Brain microvascular endothelial cell (primary cell): Measurements from ENCODE around the gene MCRIP1.

Experiments used
- DNase-seq: peaks from one replicate; pipeline ENCODE4 v3.0.0-alpha.2; 2020
- H3K27ac ChIP-seq: fragments of 250-450 bp; sonication (Bioruptor Pico); 2 replicates; pipeline ENCODE4 v1.5.1; 2020; ENCODE audit warnings: mild to moderate bottlenecking, moderate library complexity
- H3K27me3 ChIP-seq: fragments of 250-450 bp; sonication (Bioruptor Pico); replicated peaks from 2 replicates; pipeline ENCODE4 v1.5.1; 2020; ENCODE audit warnings: mild to moderate bottlenecking
- H3K36me3 ChIP-seq: fragments of 250-450 bp; sonication (Bioruptor Pico); replicated peaks from 2 replicates; pipeline ENCODE4 v1.5.1; 2020; ENCODE audit warnings: mild to moderate bottlenecking
- H3K4me3 ChIP-seq: 2 replicates; pipeline ENCODE4 v1.5.1; 2011; ENCODE audit warnings: low read depth, mild to moderate bottlenecking, control low read depth, low read length, moderate library complexity
- in situ Hi-C: cut with HindIII; loops from 2 replicates; pipeline ENCODE4 v1.10.0; 2017; ENCODE audit warnings: low sequenced_read_pairs, low pct_ligation_motif_present
- TF ChIP-seq, protein P1 (sequence below): IDR thresholded peaks from 2 replicates; pipeline ENCODE4 v1.5.1; 2011; ENCODE audit warnings: low read depth, mild to moderate bottlenecking, moderate library complexity, low read length, control low read depth, inconsistent platforms; ENCODE audit errors: missing control alignments

MCRIP1 gene

DNA sequence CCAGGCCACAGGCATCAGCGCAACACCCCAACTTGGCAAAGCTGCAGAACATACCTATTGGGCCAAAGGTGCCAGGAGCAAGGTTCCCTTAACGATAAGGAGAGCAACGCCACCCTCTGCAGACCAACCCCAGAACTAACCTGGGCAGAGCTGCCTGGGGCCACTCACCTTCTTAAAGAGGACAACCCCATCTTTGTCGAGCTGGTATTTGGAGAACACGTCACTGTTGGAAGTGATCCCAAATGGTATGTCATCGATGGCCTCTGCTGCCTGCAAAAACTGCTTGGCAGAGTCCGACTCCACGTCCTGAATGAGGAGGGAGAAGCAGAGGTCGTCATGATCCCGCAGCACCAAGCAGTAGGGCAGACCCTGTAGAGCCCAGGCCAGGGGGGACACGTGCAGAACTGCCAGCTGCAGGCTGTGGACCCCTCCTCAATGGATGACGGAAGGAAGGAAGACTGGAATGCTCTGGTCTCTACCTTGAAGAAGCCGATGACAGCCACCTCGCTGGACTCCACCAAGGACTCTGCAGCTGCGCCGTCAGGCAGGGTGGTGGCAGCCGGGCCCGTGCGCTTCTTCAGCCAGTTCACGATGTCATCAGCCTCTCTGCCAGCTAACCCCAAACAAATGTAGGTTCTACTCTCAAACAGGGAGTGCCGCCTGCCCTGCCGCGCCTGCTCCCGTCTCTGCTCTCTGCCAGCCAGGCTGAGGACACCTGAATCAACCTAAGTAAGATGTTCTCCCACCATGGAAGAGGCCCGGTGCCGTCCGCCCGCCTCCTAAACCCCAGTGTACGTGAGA, 22.1 kb upstream of the MCRIP1 start:
- DNase-seq: no peak
- Histone ChIP-seq H3K27ac (no peak overlapping the region), H3K4me3 (no peak overlapping the region), H3K27me3 (no peaks in the 10 kb centered on the region), H3K36me3 (peaks cover 77% of the 10 kb centered on the region)
- TF ChIP-seq, protein P1, sequence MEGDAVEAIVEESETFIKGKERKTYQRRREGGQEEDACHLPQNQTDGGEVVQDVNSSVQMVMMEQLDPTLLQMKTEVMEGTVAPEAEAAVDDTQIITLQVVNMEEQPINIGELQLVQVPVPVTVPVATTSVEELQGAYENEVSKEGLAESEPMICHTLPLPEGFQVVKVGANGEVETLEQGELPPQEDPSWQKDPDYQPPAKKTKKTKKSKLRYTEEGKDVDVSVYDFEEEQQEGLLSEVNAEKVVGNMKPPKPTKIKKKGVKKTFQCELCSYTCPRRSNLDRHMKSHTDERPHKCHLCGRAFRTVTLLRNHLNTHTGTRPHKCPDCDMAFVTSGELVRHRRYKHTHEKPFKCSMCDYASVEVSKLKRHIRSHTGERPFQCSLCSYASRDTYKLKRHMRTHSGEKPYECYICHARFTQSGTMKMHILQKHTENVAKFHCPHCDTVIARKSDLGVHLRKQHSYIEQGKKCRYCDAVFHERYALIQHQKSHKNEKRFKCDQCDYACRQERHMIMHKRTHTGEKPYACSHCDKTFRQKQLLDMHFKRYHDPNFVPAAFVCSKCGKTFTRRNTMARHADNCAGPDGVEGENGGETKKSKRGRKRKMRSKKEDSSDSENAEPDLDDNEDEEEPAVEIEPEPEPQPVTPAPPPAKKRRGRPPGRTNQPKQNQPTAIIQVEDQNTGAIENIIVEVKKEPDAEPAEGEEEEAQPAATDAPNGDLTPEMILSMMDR: no peak
- in situ Hi-C loops: no loop called here

DNA sequence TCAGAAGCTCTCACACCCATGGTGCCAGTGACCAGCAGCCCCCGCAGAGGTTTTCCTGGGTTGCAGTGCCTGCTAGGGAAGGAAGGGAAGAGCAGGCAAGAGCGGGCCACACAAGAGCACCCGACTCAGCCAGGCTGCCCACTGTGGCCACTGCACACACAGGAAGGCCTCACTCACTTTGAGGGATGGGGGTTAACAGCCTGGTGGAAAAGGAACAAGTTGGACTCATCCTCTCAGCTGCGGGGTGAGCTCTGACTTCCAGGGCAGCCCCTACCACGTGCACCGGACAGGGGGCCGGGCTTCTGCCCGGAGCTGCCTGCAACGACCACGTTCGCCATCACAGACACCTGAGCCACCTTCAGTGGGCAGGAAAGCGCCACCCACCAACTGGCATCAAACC, 19.1 kb upstream of the MCRIP1 start:
- H3K4me3 ChIP-seq: no peak overlapping the region
- in situ Hi-C loops: no loop called here
- peaks cover 79% of the 10 kb centered on the region for H3K36me3 ChIP-seq
- H3K27me3 ChIP-seq: no peaks in the 10 kb centered on the region
- no peak overlapping the region for H3K27ac ChIP-seq
- TF ChIP-seq, protein P1: no peak
- DNase-seq: no peak

DNA sequence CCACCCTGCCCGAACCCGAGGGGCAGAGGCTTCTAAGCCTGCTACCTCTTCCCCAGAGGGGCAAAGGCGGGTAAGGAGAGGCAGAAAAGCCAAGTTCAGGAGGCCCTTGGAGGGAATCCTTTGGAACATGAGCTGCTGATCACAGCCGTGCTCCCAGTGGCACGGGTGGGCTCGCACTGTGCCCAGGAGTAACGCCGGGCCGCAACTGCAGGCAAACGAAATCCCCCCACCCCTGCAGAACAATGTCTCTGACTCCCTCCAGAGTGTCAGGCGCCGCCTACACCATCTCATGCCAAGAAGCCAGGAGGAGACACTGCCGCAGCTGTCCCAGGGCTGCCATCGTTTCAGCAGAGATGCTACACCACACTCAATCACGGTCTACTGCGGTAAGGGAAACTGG, 18.3 kb upstream of the MCRIP1 start:
- TF ChIP-seq, protein P1: no peak
- no peak overlapping the region for H3K4me3 ChIP-seq
- peaks cover 82% of the 10 kb centered on the region for H3K36me3 ChIP-seq
- no peak for DNase-seq
- in situ Hi-C loops: no loop called here
- no peak overlapping the region for H3K27ac ChIP-seq
- no peaks in the 10 kb centered on the region for H3K27me3 ChIP-seq

DNA sequence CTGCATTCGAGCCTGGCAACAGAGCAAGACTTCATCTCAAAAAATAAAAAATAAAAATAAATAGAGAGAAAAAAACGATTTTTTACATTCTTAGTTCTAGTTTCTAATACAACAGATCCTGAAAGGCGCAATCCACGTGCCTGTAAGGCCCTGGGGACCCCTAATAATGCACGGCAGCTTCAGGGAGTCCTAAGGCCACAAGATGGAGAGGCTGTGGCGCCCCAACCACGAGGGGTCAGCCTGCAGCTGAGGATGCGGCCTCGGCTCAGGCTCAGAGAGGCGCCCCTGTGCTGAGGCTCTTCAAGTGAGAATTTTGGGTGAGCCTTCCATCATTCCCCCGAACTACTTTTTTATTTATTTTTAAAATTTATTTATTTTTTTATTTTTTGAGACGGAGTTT, 16.4 kb upstream of the MCRIP1 start:
- peaks cover 85% of the 10 kb centered on the region for H3K36me3 ChIP-seq
- no peaks in the 10 kb centered on the region for H3K27me3 ChIP-seq
- in situ Hi-C loops: no loop called here
- no peak overlapping the region for H3K27ac ChIP-seq
- H3K4me3 ChIP-seq: no peak overlapping the region
- DNase-seq: no peak
- TF ChIP-seq, protein P1: no peak

DNA sequence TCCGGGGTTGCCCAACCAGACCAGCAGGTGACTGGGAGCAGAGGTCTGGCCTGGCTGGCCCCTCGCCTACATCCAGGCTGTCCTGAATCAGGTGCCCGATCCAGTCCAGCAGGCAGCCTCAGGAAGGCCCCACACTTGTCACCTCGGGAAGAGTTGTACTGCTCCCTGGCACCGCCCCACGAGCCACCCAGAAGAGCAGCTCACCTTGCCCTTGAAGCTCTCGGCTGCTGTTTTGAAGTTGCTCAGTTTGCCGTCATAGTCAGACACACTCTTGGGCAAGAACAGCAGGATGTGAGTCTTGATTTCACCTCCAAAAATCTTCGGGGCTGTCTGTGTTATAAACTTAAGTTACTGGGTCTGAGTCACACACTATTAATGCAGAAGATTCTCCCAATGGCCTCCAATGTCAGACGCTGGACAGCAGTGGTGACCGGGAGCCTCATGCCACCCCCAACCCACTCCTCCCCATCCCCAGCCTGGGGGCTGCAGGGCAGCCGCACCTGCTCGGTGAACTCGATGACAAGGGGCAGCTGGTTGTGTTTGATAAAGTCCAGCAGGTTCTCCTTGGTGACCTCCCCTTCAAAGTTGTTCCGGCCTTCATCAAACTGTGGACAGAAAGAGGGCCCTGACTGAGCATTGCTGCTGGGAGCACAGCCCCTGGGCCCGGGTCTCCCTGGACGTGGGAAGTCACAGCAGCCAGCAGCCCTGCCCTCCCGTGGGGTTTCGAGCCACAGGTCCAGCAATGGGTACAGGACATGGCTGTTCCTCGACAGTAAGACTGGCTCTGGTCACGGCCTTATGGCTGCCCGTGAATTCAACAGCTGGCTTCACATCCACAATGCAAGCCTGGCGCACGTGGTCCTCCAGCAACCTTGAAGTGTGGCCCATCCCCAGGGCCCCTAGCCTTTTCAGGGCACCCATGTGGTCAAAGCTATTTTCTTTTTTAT, 13.9 kb upstream of the MCRIP1 start:
- Histone ChIP-seq H3K4me3 (no peak overlapping the region), H3K27ac (no peak overlapping the region), H3K36me3 (peaks cover 87% of the 10 kb centered on the region), H3K27me3 (no peaks in the 10 kb centered on the region)
- in situ Hi-C loops: no loop called here
- DNase-seq: no peak
- TF ChIP-seq, protein P1: no peak
